SK-N-SH (cell line): ENCODE data around the gene ELF3. TPM values are rescaled to one million over a fixed set of nuclear protein-coding genes. Genes with fewer than 3 reads are reported as not detected.

Experiments used
- CTCF ChIA-PET: fragments of 300-600, 350-600 bp; formaldehyde crosslinking; extraction: SDS; loops from one replicate; lab custom pipeline; 2021; lab: Yijun Ruan, JAX
- POLR2A ChIA-PET: fragments of 350-600 bp; sonication (Branson Sonifier 250); formaldehyde crosslinking; extraction: SDS; loops from one replicate; lab custom pipeline; 2020; ENCODE audit warnings: antibody characterized with exemption, inconsistent platforms; lab: Yijun Ruan, JAX
- DNase-seq: peaks from one replicate; pipeline ENCODE4 v3.0.0; 2012
- H2AFZ ChIP-seq: fragments of 200-600 bp; sonication (generic); 2 replicates; pipeline ENCODE4 v1.8.1; 2016; ENCODE audit warnings: antibody characterized with exemption, mild to moderate bottlenecking, low read depth
- H3F3A ChIP-seq: fragments of 200-600 bp; sonication (generic); replicated peaks from 2 replicates; pipeline ENCODE3; 2016; ENCODE audit warnings: antibody characterized with exemption, mild to moderate bottlenecking; ENCODE audit not compliant: insufficient read depth
- H3K27ac ChIP-seq, 2 experiments: fragments of 200-500 bp in 1 of 2; fragments of 200-600 bp in 1 of 2; sonication (Bioruptor generic) in 1 of 2; sonication (generic), shearing (Covaris generic) in 1 of 2; 2 replicates each; pipeline versions ENCODE4 v1.5.1 to v1.6.1; 2014 to 2016; ENCODE audit warnings: low read depth in 2 of 2, inconsistent platforms in 1 of 2, low read length in 1 of 2, mild to moderate bottlenecking in 1 of 2, mixed read lengths in 1 of 2
- H3K27me3 ChIP-seq: fragments of 200-600 bp; sonication (generic), shearing (Covaris generic); 2 replicates; pipeline ENCODE4 v1.6.1; 2016; ENCODE audit warnings: mixed run types; ENCODE audit not compliant: insufficient read depth
- H3K36me3 ChIP-seq, 2 experiments: fragments of 200-500 bp in 1 of 2; fragments of 200-600 bp in 1 of 2; sonication (Bioruptor generic) in 1 of 2; sonication (generic) in 1 of 2; replicated peaks in 1 of 2; 2 replicates each; pipeline versions ENCODE3 to v1.5.1; 2014 to 2016; ENCODE audit warnings: low read length in 1 of 2, mild to moderate bottlenecking in 1 of 2; ENCODE audit not compliant: insufficient read depth in 2 of 2, control insufficient read depth in 1 of 2
- H3K4me1 ChIP-seq, 2 experiments: fragments of 200-500 bp in 1 of 2; fragments of 200-600 bp in 1 of 2; sonication (Bioruptor generic) in 1 of 2; sonication (generic), shearing (Covaris generic) in 1 of 2; 2 replicates each; pipeline versions ENCODE4 v1.5.1 to v1.6.1; 2014 to 2016; ENCODE audit warnings: low read depth in 1 of 2, low read length in 1 of 2, mixed run types in 1 of 2; ENCODE audit not compliant: insufficient read depth in 2 of 2, control insufficient read depth in 1 of 2
- H3K4me2 ChIP-seq: fragments of 200-600 bp; sonication (generic), shearing (Covaris generic); 2 replicates; pipeline ENCODE4 v1.6.1; 2017; ENCODE audit warnings: mixed run types
- H3K4me3 ChIP-seq, 2 experiments: fragments of 200-500 bp in 1 of 2; fragments of 200-600 bp in 1 of 2; sonication (Bioruptor generic) in 1 of 2; sonication (generic), shearing (Covaris generic) in 1 of 2; 2 replicates each; pipeline versions ENCODE4 v1.5.1 to v1.8.1; 2014 to 2016; ENCODE audit warnings: low read depth in 2 of 2, inconsistent platforms in 1 of 2, low read length in 1 of 2, mild to moderate bottlenecking in 1 of 2, mixed read lengths in 1 of 2, moderate library complexity in 1 of 2
- H3K79me2 ChIP-seq: fragments of 200-600 bp; sonication (generic); 2 replicates; pipeline ENCODE4 v1.8.1; 2017; ENCODE audit warnings: mild to moderate bottlenecking; ENCODE audit not compliant: insufficient read depth
- H3K9ac ChIP-seq: fragments of 200-600 bp; sonication (generic); 2 replicates; pipeline ENCODE4 v1.6.1; 2017; ENCODE audit warnings: mixed run types
- H3K9me2 ChIP-seq: fragments of 200-600 bp; sonication (generic); 2 replicates; pipeline ENCODE4 v1.6.1; 2017; ENCODE audit warnings: mixed run types
- H3K9me3 ChIP-seq: fragments of 200-600 bp; sonication (generic); 2 replicates; pipeline ENCODE4 v1.6.1; 2017; ENCODE audit warnings: mixed run types, mild to moderate bottlenecking, moderate library complexity
- H4K20me1 ChIP-seq: fragments of 200-600 bp; sonication (generic); 2 replicates; pipeline ENCODE4 v1.6.1; 2017; ENCODE audit warnings: mild to moderate bottlenecking, mixed run types; ENCODE audit not compliant: insufficient read depth
- EP300 ChIP-seq, 2 experiments: IDR thresholded peaks; 2 replicates each; pipeline versions ENCODE4 v1.4.0 to v1.6.1; 2012; ENCODE audit warnings: borderline replicate concordance in 1 of 2, low read depth in 1 of 2, low read length in 1 of 2
- FOXJ3 ChIP-seq: sonication (generic); formaldehyde crosslinking; IDR thresholded peaks from 2 replicates; pipeline ENCODE4 v1.5.1; 2020; ENCODE audit warnings: mild to moderate bottlenecking, missing genetic modification reagents
- GABPA ChIP-seq: IDR thresholded peaks from 2 replicates; pipeline ENCODE4 v1.4.0; 2012; ENCODE audit warnings: low read depth, mild to moderate bottlenecking
- GATA2 ChIP-seq: sonication (generic); formaldehyde crosslinking; IDR thresholded peaks from 2 replicates; pipeline ENCODE4 v1.5.0; 2020; ENCODE audit warnings: mild to moderate bottlenecking, missing genetic modification reagents
- JUND ChIP-seq: IDR thresholded peaks from 2 replicates; pipeline ENCODE4 v1.4.0; 2012
- MEF2A ChIP-seq: IDR thresholded peaks from 2 replicates; pipeline ENCODE4 v1.4.0; 2012; ENCODE audit warnings: low read depth, borderline replicate concordance
- MXI1 ChIP-seq: IDR thresholded peaks from 2 replicates; pipeline ENCODE4 v1.6.1; 2012; ENCODE audit warnings: mild to moderate bottlenecking, low read depth, low read length, improper control_type of control experiment
- NFIC ChIP-seq: IDR thresholded peaks from 2 replicates; pipeline ENCODE4 v1.4.0; 2012; ENCODE audit warnings: borderline replicate concordance
- POLR2AphosphoS5 ChIP-seq: IDR thresholded peaks from 2 replicates; pipeline ENCODE4 v1.6.1; 2012; ENCODE audit warnings: low read depth, low read length
- RFX5 ChIP-seq: IDR thresholded peaks from 2 replicates; pipeline ENCODE4 v1.6.1; 2012; ENCODE audit warnings: mild to moderate bottlenecking, improper control_type of control experiment, low read length
- TCF12 ChIP-seq: IDR thresholded peaks from 2 replicates; pipeline ENCODE4 v1.4.0; 2012
- YY1 ChIP-seq: IDR thresholded peaks from 2 replicates; pipeline ENCODE4 v1.4.0; 2012; ENCODE audit warnings: low read depth, mild to moderate bottlenecking
- WGBS: methylation state at CpG from one replicate; pipeline ENCODE4 v1.1.6; 2017; ENCODE audit warnings: low lambda C conversion rate; 5-methylcytosine and 5-hydroxymethylcytosine counted together
- polyA plus RNA-seq, 3 experiments: library from polyadenylated mRNA; depleted of rRNA; stranded (reverse); fragments of >200 nt; gene quantifications; 2 replicates each; pipeline ENCODE4 v1.2.3, GENCODE V29; 2012
- TF ChIP-seq, protein P1 (sequence below): IDR thresholded peaks from 2 replicates; pipeline ENCODE4 v1.4.0; 2012; ENCODE audit warnings: low read depth
- TF ChIP-seq, protein P2 (sequence below): IDR thresholded peaks from 2 replicates; pipeline ENCODE4; 2012
- TF ChIP-seq, protein P3 (sequence below): IDR thresholded peaks from 2 replicates; pipeline ENCODE4 v1.4.0; 2012; ENCODE audit warnings: low read depth, borderline replicate concordance
- TF ChIP-seq, protein P4 (sequence below): IDR thresholded peaks from 2 replicates; pipeline ENCODE4 v1.4.0; 2012; ENCODE audit warnings: low read depth, borderline replicate concordance
- TF ChIP-seq, protein P5 (sequence below): IDR thresholded peaks from 2 replicates; pipeline ENCODE4 v1.6.1; 2012; ENCODE audit warnings: mild to moderate bottlenecking, low read depth, low read length, moderate library complexity
- TF ChIP-seq, protein P6 (sequence below): fragments of 150-350 bp; IDR thresholded peaks from 2 replicates; pipeline ENCODE4 v1.6.1; 2016; ENCODE audit warnings: mild to moderate bottlenecking, low read depth, low read length
- TF ChIP-seq, protein P7 (sequence below): fragments of 150-350 bp; IDR thresholded peaks from 2 replicates; pipeline ENCODE4 v1.6.1; 2017; ENCODE audit warnings: antibody characterized with exemption, low read length, low read depth, borderline replicate concordance

Gene ELF3
- polyA plus RNA-seq, 1 of the 3 experiments (the other 2 are of a cell fraction) = 0.10 TPM

DNA sequence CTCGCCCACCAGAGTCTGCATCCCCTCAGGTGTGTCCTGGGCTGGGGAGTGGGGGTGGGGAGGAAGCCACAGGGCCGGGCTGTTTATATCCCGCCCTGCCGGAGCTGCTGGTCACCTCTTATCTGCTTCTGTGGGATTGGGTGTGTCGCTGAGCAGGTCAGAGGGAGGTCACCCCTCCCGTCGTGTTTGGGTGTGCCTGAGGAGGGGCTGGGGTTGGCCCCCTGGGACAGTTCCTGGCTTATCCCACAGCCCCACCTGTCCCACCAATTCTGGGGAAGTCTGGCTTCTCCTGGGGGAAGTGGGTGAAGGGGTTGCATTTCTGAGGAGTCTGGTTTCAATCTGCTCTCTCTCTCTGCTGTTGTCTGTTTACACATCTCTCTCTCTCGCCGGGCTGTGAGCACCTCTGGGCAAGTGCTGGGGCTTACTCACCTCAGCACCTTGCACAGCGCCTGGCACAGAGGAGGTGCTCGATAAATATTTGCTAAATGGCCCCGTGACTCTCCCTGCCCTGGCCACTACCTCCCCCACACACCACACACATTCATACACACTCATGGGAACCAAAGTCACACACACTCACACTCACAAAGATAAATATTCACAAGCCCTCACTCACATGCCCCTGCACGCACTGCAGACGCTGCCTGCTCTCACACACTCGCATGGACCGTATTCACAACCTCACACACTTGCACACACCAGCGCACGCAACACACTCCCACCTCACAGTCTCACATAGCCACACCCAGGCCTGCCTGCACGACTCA lies 8.3 kb downstream of the ELF3 start:
- Histone ChIP-seq H3K9me2 (no peaks in the 10 kb centered on the region), H3K9me3 (no peaks in the 10 kb centered on the region)
- 68% methylated on average over 15 of the region's 19 CpGs for WGBS

More for the DNA sequence above, 8.3 kb downstream of the ELF3 start:
- no peaks in the 10 kb centered on the region for H3F3A ChIP-seq
- no peak overlapping the region for H2AFZ ChIP-seq
- CTCF ChIA-PET = interaction anchor here (1.0 to 2.0 kb wide), 4 partner anchors 9 to 123 kb away, joined by 3 to 10 read pairs (median 4); no protein-coding TSS in a partner anchor
- no peak overlapping the region for H3K4me3 ChIP-seq
- H3K4me1 ChIP-seq = no peaks in the 10 kb centered on the region; a peak in 1 of 4 replicates
- no peak overlapping the region for H3K9ac ChIP-seq
- no peak overlapping the region for H3K27ac ChIP-seq
- TF ChIP-seq POLR2AphosphoS5 = no peak
- TF ChIP-seq FOXJ3 (CRISPR knock-in tag) = no peak
- TF ChIP-seq, protein P1, sequence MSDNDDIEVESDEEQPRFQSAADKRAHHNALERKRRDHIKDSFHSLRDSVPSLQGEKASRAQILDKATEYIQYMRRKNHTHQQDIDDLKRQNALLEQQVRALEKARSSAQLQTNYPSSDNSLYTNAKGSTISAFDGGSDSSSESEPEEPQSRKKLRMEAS = no peak
- no peak for TF ChIP-seq NFIC
- no peak for TF ChIP-seq GATA2 (CRISPR knock-in tag)
- TF ChIP-seq MXI1 = no peak
- TF ChIP-seq GABPA = no peak
- TF ChIP-seq TCF12 = no peak
- no peak for TF ChIP-seq YY1
- TF ChIP-seq, protein P2, sequence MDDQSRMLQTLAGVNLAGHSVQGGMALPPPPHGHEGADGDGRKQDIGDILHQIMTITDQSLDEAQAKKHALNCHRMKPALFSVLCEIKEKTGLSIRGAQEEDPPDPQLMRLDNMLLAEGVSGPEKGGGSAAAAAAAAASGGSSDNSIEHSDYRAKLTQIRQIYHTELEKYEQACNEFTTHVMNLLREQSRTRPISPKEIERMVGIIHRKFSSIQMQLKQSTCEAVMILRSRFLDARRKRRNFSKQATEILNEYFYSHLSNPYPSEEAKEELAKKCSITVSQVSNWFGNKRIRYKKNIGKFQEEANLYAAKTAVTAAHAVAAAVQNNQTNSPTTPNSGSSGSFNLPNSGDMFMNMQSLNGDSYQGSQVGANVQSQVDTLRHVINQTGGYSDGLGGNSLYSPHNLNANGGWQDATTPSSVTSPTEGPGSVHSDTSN = no peak
- TF ChIP-seq, protein P3, sequence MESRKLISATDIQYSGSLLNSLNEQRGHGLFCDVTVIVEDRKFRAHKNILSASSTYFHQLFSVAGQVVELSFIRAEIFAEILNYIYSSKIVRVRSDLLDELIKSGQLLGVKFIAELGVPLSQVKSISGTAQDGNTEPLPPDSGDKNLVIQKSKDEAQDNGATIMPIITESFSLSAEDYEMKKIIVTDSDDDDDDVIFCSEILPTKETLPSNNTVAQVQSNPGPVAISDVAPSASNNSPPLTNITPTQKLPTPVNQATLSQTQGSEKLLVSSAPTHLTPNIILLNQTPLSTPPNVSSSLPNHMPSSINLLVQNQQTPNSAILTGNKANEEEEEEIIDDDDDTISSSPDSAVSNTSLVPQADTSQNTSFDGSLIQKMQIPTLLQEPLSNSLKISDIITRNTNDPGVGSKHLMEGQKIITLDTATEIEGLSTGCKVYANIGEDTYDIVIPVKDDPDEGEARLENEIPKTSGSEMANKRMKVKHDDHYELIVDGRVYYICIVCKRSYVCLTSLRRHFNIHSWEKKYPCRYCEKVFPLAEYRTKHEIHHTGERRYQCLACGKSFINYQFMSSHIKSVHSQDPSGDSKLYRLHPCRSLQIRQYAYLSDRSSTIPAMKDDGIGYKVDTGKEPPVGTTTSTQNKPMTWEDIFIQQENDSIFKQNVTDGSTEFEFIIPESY = no peak
- no peak for TF ChIP-seq JUND
- TF ChIP-seq, protein P4, sequence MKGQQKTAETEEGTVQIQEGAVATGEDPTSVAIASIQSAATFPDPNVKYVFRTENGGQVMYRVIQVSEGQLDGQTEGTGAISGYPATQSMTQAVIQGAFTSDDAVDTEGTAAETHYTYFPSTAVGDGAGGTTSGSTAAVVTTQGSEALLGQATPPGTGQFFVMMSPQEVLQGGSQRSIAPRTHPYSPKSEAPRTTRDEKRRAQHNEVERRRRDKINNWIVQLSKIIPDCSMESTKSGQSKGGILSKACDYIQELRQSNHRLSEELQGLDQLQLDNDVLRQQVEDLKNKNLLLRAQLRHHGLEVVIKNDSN = no peak
- TF ChIP-seq, protein P5, sequence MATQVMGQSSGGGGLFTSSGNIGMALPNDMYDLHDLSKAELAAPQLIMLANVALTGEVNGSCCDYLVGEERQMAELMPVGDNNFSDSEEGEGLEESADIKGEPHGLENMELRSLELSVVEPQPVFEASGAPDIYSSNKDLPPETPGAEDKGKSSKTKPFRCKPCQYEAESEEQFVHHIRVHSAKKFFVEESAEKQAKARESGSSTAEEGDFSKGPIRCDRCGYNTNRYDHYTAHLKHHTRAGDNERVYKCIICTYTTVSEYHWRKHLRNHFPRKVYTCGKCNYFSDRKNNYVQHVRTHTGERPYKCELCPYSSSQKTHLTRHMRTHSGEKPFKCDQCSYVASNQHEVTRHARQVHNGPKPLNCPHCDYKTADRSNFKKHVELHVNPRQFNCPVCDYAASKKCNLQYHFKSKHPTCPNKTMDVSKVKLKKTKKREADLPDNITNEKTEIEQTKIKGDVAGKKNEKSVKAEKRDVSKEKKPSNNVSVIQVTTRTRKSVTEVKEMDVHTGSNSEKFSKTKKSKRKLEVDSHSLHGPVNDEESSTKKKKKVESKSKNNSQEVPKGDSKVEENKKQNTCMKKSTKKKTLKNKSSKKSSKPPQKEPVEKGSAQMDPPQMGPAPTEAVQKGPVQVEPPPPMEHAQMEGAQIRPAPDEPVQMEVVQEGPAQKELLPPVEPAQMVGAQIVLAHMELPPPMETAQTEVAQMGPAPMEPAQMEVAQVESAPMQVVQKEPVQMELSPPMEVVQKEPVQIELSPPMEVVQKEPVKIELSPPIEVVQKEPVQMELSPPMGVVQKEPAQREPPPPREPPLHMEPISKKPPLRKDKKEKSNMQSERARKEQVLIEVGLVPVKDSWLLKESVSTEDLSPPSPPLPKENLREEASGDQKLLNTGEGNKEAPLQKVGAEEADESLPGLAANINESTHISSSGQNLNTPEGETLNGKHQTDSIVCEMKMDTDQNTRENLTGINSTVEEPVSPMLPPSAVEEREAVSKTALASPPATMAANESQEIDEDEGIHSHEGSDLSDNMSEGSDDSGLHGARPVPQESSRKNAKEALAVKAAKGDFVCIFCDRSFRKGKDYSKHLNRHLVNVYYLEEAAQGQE = no peak
- no peak for TF ChIP-seq EP300 (IDR thresholded peaks at IDR 0.05; ENCODE audit: borderline replicate concordance in 1 of 2, low read depth in 1 of 2, low read length in 1 of 2)
- TF ChIP-seq RFX5 = no peak
- TF ChIP-seq MEF2A = no peak
- TF ChIP-seq, protein P6, sequence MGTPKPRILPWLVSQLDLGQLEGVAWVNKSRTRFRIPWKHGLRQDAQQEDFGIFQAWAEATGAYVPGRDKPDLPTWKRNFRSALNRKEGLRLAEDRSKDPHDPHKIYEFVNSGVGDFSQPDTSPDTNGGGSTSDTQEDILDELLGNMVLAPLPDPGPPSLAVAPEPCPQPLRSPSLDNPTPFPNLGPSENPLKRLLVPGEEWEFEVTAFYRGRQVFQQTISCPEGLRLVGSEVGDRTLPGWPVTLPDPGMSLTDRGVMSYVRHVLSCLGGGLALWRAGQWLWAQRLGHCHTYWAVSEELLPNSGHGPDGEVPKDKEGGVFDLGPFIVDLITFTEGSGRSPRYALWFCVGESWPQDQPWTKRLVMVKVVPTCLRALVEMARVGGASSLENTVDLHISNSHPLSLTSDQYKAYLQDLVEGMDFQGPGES = no peak
- TF ChIP-seq, protein P7, sequence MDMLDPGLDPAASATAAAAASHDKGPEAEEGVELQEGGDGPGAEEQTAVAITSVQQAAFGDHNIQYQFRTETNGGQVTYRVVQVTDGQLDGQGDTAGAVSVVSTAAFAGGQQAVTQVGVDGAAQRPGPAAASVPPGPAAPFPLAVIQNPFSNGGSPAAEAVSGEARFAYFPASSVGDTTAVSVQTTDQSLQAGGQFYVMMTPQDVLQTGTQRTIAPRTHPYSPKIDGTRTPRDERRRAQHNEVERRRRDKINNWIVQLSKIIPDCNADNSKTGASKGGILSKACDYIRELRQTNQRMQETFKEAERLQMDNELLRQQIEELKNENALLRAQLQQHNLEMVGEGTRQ = no peak
- no peaks in the 10 kb centered on the region for H3K79me2 ChIP-seq
- H3K27me3 ChIP-seq = no peaks in the 10 kb centered on the region
- H3K36me3 ChIP-seq = no peaks in the 10 kb centered on the region
- no peak for DNase-seq
- H3K4me2 ChIP-seq = no peak overlapping the region
- no peaks in the 10 kb centered on the region for H4K20me1 ChIP-seq
- POLR2A ChIA-PET = no interaction called here
